Psoas muscle (tissue), 8 donors: ENCODE results near the gene TJP1. TPM values are rescaled to one million over a fixed set of nuclear protein-coding genes. Genes with fewer than 3 reads are reported as not detected.
"Not testable (repeated sequence)": the region's sequence is repeated elsewhere in the genome, so short reads cannot be mapped to it uniquely, and the experiment has no call there.

ENCODE experiments used
- ATAC-seq, 4 donors: fragments of 200-7000 bp; cut with Tn5 transposase; one replicate each; pipeline ENCODE4 v1.9.1; 2020; ENCODE audit warnings: moderate library complexity in 3 of 4, mild to moderate bottlenecking in 2 of 4
- DNase-seq, 2 donors: peaks; one replicate each; pipeline ENCODE4 v3.0.0-alpha.2; 2020
- H3K27ac ChIP-seq: fragments of 200-600 bp; one replicate; pipeline ENCODE4 v1.8.0; 2022
- H3K27me3 ChIP-seq, 3 donors: fragments of 200-600 bp in 1 of 3; one replicate each; pipeline versions ENCODE4 v1.6.1 to v1.8.0; 2013 to 2022; ENCODE audit warnings: low read length in 2 of 3, mild to moderate bottlenecking in 2 of 3, moderate library complexity in 1 of 3; ENCODE audit not compliant: insufficient read depth in 3 of 3
- H3K36me3 ChIP-seq, 2 donors: fragments of 200-600 bp in 1 of 2; one replicate each; pipeline versions ENCODE4 v1.6.1 to v1.8.0; 2013 to 2022; ENCODE audit warnings: low read depth in 1 of 2, mild to moderate bottlenecking in 1 of 2, moderate library complexity in 1 of 2; ENCODE audit not compliant: insufficient read depth in 1 of 2
- H3K4me1 ChIP-seq: fragments of 200-600 bp; one replicate; pipeline ENCODE4 v1.8.0; 2022
- H3K4me3 ChIP-seq: fragments of 200-600 bp; one replicate; pipeline ENCODE4 v1.8.0; 2022; ENCODE audit warnings: mild to moderate bottlenecking
- H3K9me3 ChIP-seq: fragments of 200-600 bp; one replicate; pipeline ENCODE4 v1.8.0; 2022
- CTCF ChIP-seq: fragments of 200-600 bp; IDR thresholded peaks from one replicate; pipeline ENCODE4 v1.8.0; 2022; ENCODE audit warnings: antibody characterized with exemption
- WGBS, 3 donors: extraction: QIAGEN DNeasy Blood & Tissue Kit; methylation state at CpG; one replicate each; pipeline versions ENCODE4 v1.1.6 to v1.1.7; 2013; 5-methylcytosine and 5-hydroxymethylcytosine counted together
- intact Hi-C, 2 donors: fragments of 100-400 bp; cut with DNase I; formaldehyde crosslinking; loops; one replicate each; pipeline versions ENCODE4 v1.11.0 to v1.14.2; 2022
- polyA plus RNA-seq, 3 donors: library from polyadenylated mRNA; stranded (reverse); fragments of 200-250 nt; gene quantifications; one replicate each; pipeline ENCODE4 v1.2.3, GENCODE V29; 2013
- total RNA-seq, 4 donors: library from RNA; stranded (reverse); fragmentation: NEBNext Ultra II Directional in 2 of 4; extraction: Animal tissue kit (Norgen Biotek cat#: 25700) in 2 of 4; gene quantifications; one replicate each; pipeline versions ENCODE4 v1.2.1 to v1.2.4, GENCODE V29; 2021 to 2023
- donor health status: healthy with polysubstance abuse.
- donor health status: DM: no; HTN: no; CAD: no; lungs with moderate emphysema.
- donor health status: Bipolar disorder and iron deficiency.
- donor health status: healthy.
- donor health status: DM: yes; HTN: yes; CAD: no.
- donor health status: DM: no; HTN: no; CAD: no.
- donor health status: DM: no; HTN: no; CAD: no.
- donor health status: DM: yes; HTN: yes; CAD: no.

The TJP1 gene
- total and polyA plus RNA-seq, 7 donors = 8.6 to 49.9 (median 32.6) TPM

- WGBS, 3 donors = 18 to 37% (median 29%) methylated on average over 13 of the region's 13 CpGs
- no peaks in the 10 kb centered on the region for H3K27me3 ChIP-seq
- no peaks in the 10 kb centered on the region for H3K36me3 ChIP-seq
- H3K27ac ChIP-seq = no peak overlapping the region
- H3K4me3 ChIP-seq = no peak overlapping the region
- H3K4me1 ChIP-seq = no peaks in the 10 kb centered on the region
- intact Hi-C loops = loop anchor here in 1 of 2 donors (10.0 kb wide), 2 partner anchors 270 to 410 kb away; no protein-coding TSS in a partner anchor
- TF ChIP-seq CTCF = no peak
- no peak for ATAC-seq
- DNase-seq = no peak
- H3K9me3 ChIP-seq = no peaks in the 10 kb centered on the region
Observed at GRCh38 chr15:29664406-29664805, 157.9 kb downstream of the TJP1 start.

DNA sequence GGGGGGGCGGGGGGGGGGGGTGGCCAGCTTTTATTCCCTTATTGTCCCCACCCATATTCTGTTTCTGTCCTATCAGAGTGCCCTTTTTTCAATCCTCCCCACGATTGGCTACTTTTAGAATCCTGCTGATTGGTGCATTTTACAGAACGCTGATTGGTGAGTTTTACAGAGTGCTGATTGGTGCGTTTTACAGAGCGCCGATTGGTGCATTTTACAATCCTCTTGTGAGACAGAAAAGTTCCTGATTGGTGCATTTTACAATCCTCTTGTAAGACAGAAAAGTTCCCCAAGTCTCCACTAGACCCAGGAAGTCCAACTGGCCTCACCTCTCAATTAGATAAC is 164.8 kb downstream of the TJP1 start:
- 83 to 91% (median 90%) methylated on average over 6 of the region's 6 CpGs for WGBS, 3 donors
- H3K9me3 ChIP-seq, H3K4me3 ChIP-seq, H3K36me3 ChIP-seq, H3K27ac ChIP-seq, ATAC-seq, H3K27me3 ChIP-seq, intact Hi-C loops, H3K4me1 ChIP-seq, DNase-seq: not testable (repeated sequence)

GRCh38 chr15:29656636-29657475 is 165.4 kb downstream of the TJP1 start:
- H3K27me3 ChIP-seq = no peaks in the 10 kb centered on the region
- no peak for ATAC-seq
- WGBS, 3 donors = 70 to 79% (median 78%) methylated on average over 32 to 33 of the region's 33 CpGs
- no peak overlapping the region for H3K4me3 ChIP-seq
- no peak overlapping the region for H3K27ac ChIP-seq
- intact Hi-C loops = no loop called here
- TF ChIP-seq CTCF = no peak
- H3K36me3 ChIP-seq = no peaks in the 10 kb centered on the region
- no peak for DNase-seq
- no peaks in the 10 kb centered on the region for H3K9me3 ChIP-seq
- no peaks in the 10 kb centered on the region for H3K4me1 ChIP-seq

GRCh38 chr15:29652595-29652994 is 169.7 kb downstream of the TJP1 start:
- no peak for ATAC-seq
- no peak for TF ChIP-seq CTCF
- H3K4me1 ChIP-seq = no peaks in the 10 kb centered on the region
- no peaks in the 10 kb centered on the region for H3K9me3 ChIP-seq
- intact Hi-C loops = no loop called here
- no peaks in the 10 kb centered on the region for H3K27me3 ChIP-seq
- H3K27ac ChIP-seq = no peak overlapping the region
- H3K36me3 ChIP-seq = no peaks in the 10 kb centered on the region
- 65 to 70% (median 67%) methylated on average over 7 of the region's 7 CpGs for WGBS, 3 donors
- no peak overlapping the region for H3K4me3 ChIP-seq
- no peak for DNase-seq

- Histone ChIP-seq H3K9me3 (no peaks in the 10 kb centered on the region), H3K27ac (no peak overlapping the region), H3K4me3 (no peak overlapping the region), H3K36me3 (no peaks in the 10 kb centered on the region), H3K27me3 (no peaks in the 10 kb centered on the region), H3K4me1 (no peaks in the 10 kb centered on the region)
- no peak for TF ChIP-seq CTCF
- intact Hi-C loops = no loop called here
- ATAC-seq (no peak), DNase-seq (no peak)
- 67 to 82% (median 80%) methylated on average over 9 to 11 of the region's 11 CpGs for WGBS, 3 donors
Observed at GRCh38 chr15:29651476-29652233, 170.6 kb downstream of the TJP1 start.
